Common myeloid progenitor, CD34-positive (primary cell): Measurements from ENCODE around the gene SUSD3.

ENCODE experiments used
- CTCF ChIA-PET: fragments of 350-600 bp; sonication (Branson Sonifier 250); formaldehyde crosslinking; loops from one replicate; lab custom pipeline; 2021; ENCODE audit warnings: antibody characterized with exemption; lab: Charles Lee
- POLR2A ChIA-PET: fragments of 350-600 bp; sonication (Branson Sonifier 250); formaldehyde crosslinking; loops from one replicate; lab custom pipeline; 2021; ENCODE audit warnings: antibody characterized with exemption; lab: Charles Lee
- DNase-seq, 3 donors: peaks; one replicate each; pipeline versions ENCODE4 v3.0.0 to v3.0.0-alpha.2; 2013
- H3K27ac ChIP-seq, 2 experiments: 1 replicate in 1 of 2; 2 replicates in 1 of 2; pipeline ENCODE4 v1.7.0; 2013; ENCODE audit warnings: inconsistent platforms in 2 of 2, low read length in 2 of 2, mild to moderate bottlenecking in 2 of 2, low read depth in 1 of 2, moderate library complexity in 1 of 2; ENCODE audit not compliant: severe bottlenecking in 2 of 2, insufficient read depth in 1 of 2, poor library complexity in 1 of 2
- H3K27me3 ChIP-seq, 5 experiments: replicated peaks in 2 of 5; 1 replicate in 3 of 5; 2 replicates in 2 of 5; pipeline versions ENCODE4 v1.6.1 to v1.7.0; 2013; ENCODE audit warnings: low read length in 4 of 5, mild to moderate bottlenecking in 2 of 5, moderate library complexity in 2 of 5, inconsistent platforms in 1 of 5; ENCODE audit not compliant: insufficient read depth in 5 of 5, control insufficient read depth in 4 of 5
- H3K36me3 ChIP-seq, 4 experiments: 1 replicate in 2 of 4; 2 replicates in 2 of 4; pipeline versions ENCODE4 v1.6.1 to v1.7.0; 2013; ENCODE audit warnings: low read length in 3 of 4, control low read depth in 1 of 4, mild to moderate bottlenecking in 1 of 4; ENCODE audit not compliant: control insufficient read depth in 4 of 4, insufficient read depth in 4 of 4
- H3K4me1 ChIP-seq, 4 experiments: 1 replicate in 3 of 4; 2 replicates in 1 of 4; pipeline versions ENCODE4 v1.6.1 to v1.7.1; 2013; ENCODE audit warnings: low read length in 3 of 4, mild to moderate bottlenecking in 3 of 4, control low read depth in 1 of 4, inconsistent platforms in 1 of 4, moderate library complexity in 1 of 4; ENCODE audit not compliant: control insufficient read depth in 4 of 4, insufficient read depth in 4 of 4; ENCODE audit errors: control extremely low read depth in 1 of 4
- H3K4me3 ChIP-seq, 7 experiments: 1 replicate in 4 of 7; 2 replicates in 3 of 7; pipeline versions ENCODE4 v1.5.1 to v1.7.0; 2013; ENCODE audit warnings: mild to moderate bottlenecking in 7 of 7, low read length in 6 of 7, moderate library complexity in 6 of 7, inconsistent platforms in 2 of 7, low read depth in 2 of 7, control low read depth in 1 of 7; ENCODE audit not compliant: insufficient read depth in 4 of 7, control insufficient read depth in 1 of 7; ENCODE audit errors: extremely low read depth in 1 of 7
- H3K9me3 ChIP-seq, 5 experiments: 1 replicate in 4 of 5; 2 replicates in 1 of 5; pipeline versions ENCODE4 v1.6.1 to v1.7.1; 2013; ENCODE audit warnings: low read length in 4 of 5, mild to moderate bottlenecking in 2 of 5, inconsistent platforms in 1 of 5, low read depth in 1 of 5, moderate library complexity in 1 of 5; ENCODE audit not compliant: control insufficient read depth in 4 of 5, insufficient read depth in 2 of 5; ENCODE audit errors: control extremely low read depth in 1 of 5
- WGBS: methylation state at CpG from one replicate; pipeline ENCODE4 v1.1.5; 2013; ENCODE audit not compliant: insufficient coverage; 5-methylcytosine and 5-hydroxymethylcytosine counted together

SUSD3 gene

GRCh38 chr9:93080406-93080805, 21.9 kb downstream of the SUSD3 start:
- no peak for DNase-seq
- Histone ChIP-seq H3K36me3 (peaks cover 0 to 26% (median 14%) of the 10 kb centered on the region in 4 experiments), H3K27ac (no peak overlapping the region), H3K9me3 (no peaks in the 10 kb centered on the region), H3K4me1 (peaks cover 0 to 44% (median 32%) of the 10 kb centered on the region in 4 experiments), H3K4me3 (no peak overlapping the region), H3K27me3 (no peaks in the 10 kb centered on the region)
- CTCF ChIA-PET = interaction anchor here (1.0 to 1.5 kb wide), 2 partner anchors 15 to 27 kb away, joined by 3 to 5 read pairs; no protein-coding TSS in a partner anchor
- whole genome bisulfite sequencing = 100% methylated on average over 8 of the region's 9 CpGs
- POLR2A ChIA-PET = no interaction called here

DNA sequence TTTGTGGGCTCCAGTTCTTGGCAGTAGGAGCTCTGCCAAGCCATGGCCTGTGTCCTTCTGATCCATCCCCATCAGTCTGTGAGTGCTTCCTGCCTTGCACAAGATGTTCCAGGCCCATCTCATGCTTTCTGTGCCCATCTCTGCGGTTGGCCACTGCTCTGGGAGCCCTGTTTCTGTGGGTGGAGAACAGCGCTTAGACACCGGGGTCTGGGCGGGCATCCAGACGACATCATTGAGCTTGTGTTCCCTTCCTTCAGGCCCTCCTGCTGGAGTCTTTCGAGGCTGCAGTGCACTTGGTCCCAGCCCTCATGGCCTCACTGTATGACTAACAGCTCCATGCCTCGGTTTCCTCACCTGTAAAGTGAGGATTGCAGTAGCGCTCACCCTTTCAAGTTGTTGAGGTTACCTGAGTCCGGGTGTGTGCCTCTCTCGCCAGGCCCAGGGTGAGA, 22.6 kb downstream of the SUSD3 start:
- Histone ChIP-seq H3K36me3 (peaks cover 0 to 31% (median 17%) of the 10 kb centered on the region in 4 experiments), H3K9me3 (peaks cover 0 to 4% (median 0%) of the 10 kb centered on the region in 5 experiments), H3K27ac (no peak overlapping the region), H3K27me3 (no peaks in the 10 kb centered on the region), H3K4me1 (peaks cover 0 to 44% (median 32%) of the 10 kb centered on the region in 4 experiments), H3K4me3 (no peak overlapping the region)
- no peak for DNase-seq
- CTCF ChIA-PET = interaction anchor here (1.0 to 1.5 kb wide), 6 partner anchors 13 to 44 kb away, joined by 3 to 5 read pairs (median 3); no protein-coding TSS in a partner anchor
- POLR2A ChIA-PET = no interaction called here
- 94% methylated on average over 10 of the region's 10 CpGs for WGBS

GRCh38 chr9:93081931-93082330, 23.4 kb downstream of the SUSD3 start:
- Histone ChIP-seq H3K4me3 (no peak overlapping the region), H3K27me3 (no peaks in the 10 kb centered on the region), H3K4me1 (peaks cover 0 to 44% (median 32%) of the 10 kb centered on the region in 4 experiments), H3K9me3 (peaks cover 0 to 4% (median 0%) of the 10 kb centered on the region in 5 experiments), H3K27ac (no peak overlapping the region), H3K36me3 (peaks cover 0 to 37% (median 19%) of the 10 kb centered on the region in 4 experiments)
- 95% methylated on average over 3 of the region's 3 CpGs for WGBS
- POLR2A ChIA-PET = interaction anchor here (0.5 kb wide), 1 partner anchor 25 kb away, joined by 4 read pairs; no protein-coding TSS in a partner anchor
- no peak for DNase-seq
- CTCF ChIA-PET = interaction anchor here (1.0 to 1.5 kb wide), 6 partner anchors 13 to 44 kb away, joined by 3 to 5 read pairs (median 3); no protein-coding TSS in a partner anchor

DNA sequence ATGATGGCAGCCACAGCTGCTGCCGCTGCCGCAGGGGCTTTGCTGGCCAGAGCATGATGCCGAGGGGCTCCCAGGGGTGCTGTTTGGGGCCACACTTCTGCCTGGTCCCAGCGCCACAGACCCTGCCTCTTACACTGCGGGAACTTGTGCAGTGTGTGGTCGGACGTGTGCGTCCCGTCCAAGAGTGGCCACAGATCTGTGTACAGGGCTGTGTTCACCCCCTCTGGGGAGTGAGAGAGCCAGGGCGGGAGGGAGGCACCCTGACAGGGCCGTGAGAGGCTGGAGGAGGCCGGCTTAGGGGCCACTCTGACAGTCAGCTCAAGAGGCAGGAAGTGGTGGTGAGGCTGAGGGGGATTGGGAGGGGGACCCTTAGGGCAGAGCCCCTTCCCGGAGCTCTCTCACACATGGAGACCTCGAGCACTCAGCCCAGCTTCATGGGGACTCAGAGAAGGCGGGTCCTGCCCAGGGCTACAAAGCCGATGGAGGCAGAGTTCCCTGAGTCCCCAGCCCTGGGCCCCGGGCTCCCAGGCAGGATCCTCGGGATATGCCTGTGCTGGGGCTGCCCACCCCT, 24.4 kb downstream of the SUSD3 start:
- 24% methylated on average over 18 of the region's 18 CpGs for WGBS
- peak in 2 of 3 donors; percentile 44 to 59 for DNase-seq

DNA sequence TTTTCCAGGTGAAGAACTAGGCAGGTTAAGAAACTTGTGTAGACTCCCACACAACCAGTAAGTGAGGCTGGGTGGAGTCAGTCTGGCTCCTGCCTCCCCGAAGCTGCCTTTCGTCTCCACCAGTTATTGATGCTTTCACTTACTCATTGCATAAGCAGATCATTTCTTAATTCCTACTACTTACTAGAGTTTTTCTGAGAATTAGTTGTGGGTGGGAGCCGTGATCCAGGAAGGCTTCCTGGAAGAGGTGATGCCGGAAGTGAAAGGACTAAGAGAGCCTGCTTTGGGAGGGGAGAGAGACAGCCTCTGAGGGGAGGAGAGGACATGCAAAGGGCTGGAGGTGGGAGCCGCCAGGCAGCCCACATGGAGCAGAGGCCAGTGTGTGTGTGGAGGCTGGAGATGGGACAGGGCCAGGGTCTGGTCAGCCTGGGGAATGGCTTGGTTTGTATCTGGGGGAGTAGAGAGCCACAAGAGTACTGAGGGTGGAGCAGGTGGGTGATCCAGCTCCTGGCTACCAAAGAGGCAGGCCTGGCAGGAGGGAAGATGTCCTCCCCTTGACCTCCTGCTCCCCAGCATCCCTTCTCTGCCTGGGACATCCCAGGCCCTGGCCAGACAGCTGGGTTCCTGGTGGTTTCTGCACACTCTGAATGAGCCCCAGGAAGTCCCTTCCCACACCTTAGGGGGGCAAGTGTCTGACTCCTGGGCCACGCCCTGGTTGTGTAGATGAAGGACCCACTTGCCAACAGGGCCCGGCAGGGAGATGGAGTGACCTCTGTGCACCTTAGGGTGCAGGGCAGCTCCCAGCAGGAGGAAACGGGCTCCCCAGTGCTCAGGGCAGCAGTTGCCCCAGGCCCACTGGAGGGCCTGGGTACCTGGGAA, 25.3 kb downstream of the SUSD3 start:
- 89% methylated on average over 5 of the region's 8 CpGs for WGBS
- peaks cover 0 to 32% (median 21%) of the 10 kb centered on the region in 4 experiments for H3K4me1 ChIP-seq
- no peak overlapping the region for H3K27ac ChIP-seq
- ChIA-PET CTCF (interaction anchor here (0.7 to 1.9 kb wide), 6 partner anchors 9 to 31 kb away, joined by 3 to 6 read pairs (median 4); no protein-coding TSS in a partner anchor), POLR2A (interaction anchor here (1.7 kb wide), 1 partner anchor 20 kb away, joined by 3 read pairs; no protein-coding TSS in a partner anchor)
- peak overlapping the region in 1 of 7 experiments; percentile 48 for H3K4me3 ChIP-seq
- DNase-seq = no peak
- H3K27me3 ChIP-seq = no peaks in the 10 kb centered on the region
- peaks cover 0 to 4% (median 0%) of the 10 kb centered on the region in 5 experiments for H3K9me3 ChIP-seq
- peaks cover 0 to 41% (median 20%) of the 10 kb centered on the region in 4 experiments for H3K36me3 ChIP-seq

More for the DNA sequence above, 24.4 kb downstream of the SUSD3 start:
- Histone ChIP-seq H3K36me3 (peaks cover 0 to 39% (median 20%) of the 10 kb centered on the region in 4 experiments), H3K27me3 (no peaks in the 10 kb centered on the region), H3K4me3 (peak overlapping the region in 4 of 7 experiments; percentile 6 to 48 (median 40)), H3K27ac (no peak overlapping the region), H3K9me3 (peaks cover 0 to 4% (median 0%) of the 10 kb centered on the region in 5 experiments), H3K4me1 (peaks cover 0 to 40% (median 27%) of the 10 kb centered on the region in 4 experiments)
- CTCF ChIA-PET = interaction anchor here (0.7 to 1.4 kb wide), 5 partner anchors 10 to 30 kb away, joined by 3 to 4 read pairs (median 3); no protein-coding TSS in a partner anchor
- POLR2A ChIA-PET = interaction anchor here (1.7 kb wide), 1 partner anchor 19 kb away, joined by 3 read pairs; no protein-coding TSS in a partner anchor

GRCh38 chr9:93084471-93084881, 26.0 kb downstream of the SUSD3 start:
- Histone ChIP-seq H3K27ac (no peak overlapping the region), H3K4me1 (peaks cover 0 to 28% (median 19%) of the 10 kb centered on the region in 4 experiments), H3K9me3 (peaks cover 0 to 4% (median 0%) of the 10 kb centered on the region in 5 experiments), H3K27me3 (no peaks in the 10 kb centered on the region), H3K36me3 (peaks cover 0 to 36% (median 17%) of the 10 kb centered on the region in 4 experiments), H3K4me3 (no peak overlapping the region)
- 98% methylated on average over 6 of the region's 6 CpGs for WGBS
- DNase-seq = no peak
- ChIA-PET POLR2A (no interaction called here), CTCF (interaction anchor here (1.5 to 1.9 kb wide), 3 partner anchors 9 to 20 kb away, joined by 4 to 6 read pairs (median 6); no protein-coding TSS in a partner anchor)
